HepG2 (cell line): ENCODE data around the gene MLLT10. TPM values are rescaled to one million over a fixed set of nuclear protein-coding genes. Genes with fewer than 3 reads are reported as not detected.

Experiments
- ATF6 ChIP-seq: sonication (generic); formaldehyde crosslinking; conservative IDR thresholded peaks from 2 replicates; pipeline ENCODE4 v1.4.0; 2020; ENCODE audit warnings: missing genetic modification reagents
- POGZ ChIP-seq: sonication (generic); formaldehyde crosslinking; IDR thresholded peaks from 2 replicates; pipeline ENCODE4 v1.4.0; 2020; ENCODE audit warnings: mild to moderate bottlenecking, missing genetic modification reagents
- RFX1 ChIP-seq: fragments of 450-650 bp; IDR thresholded peaks from 2 replicates; pipeline ENCODE4 v1.6.1; 2017
- SIN3B ChIP-seq: fragments of 150-350 bp; IDR thresholded peaks from 2 replicates; pipeline ENCODE4 v1.6.1; 2014; ENCODE audit warnings: low read length
- SKIL ChIP-seq: sonication (generic); formaldehyde crosslinking; IDR thresholded peaks from 2 replicates; pipeline ENCODE4 v1.8.0; 2022; ENCODE audit warnings: missing genetic modification reagents, mild to moderate bottlenecking, moderate library complexity, borderline replicate concordance
- TBL1XR1 ChIP-seq: fragments of 150-350 bp; IDR thresholded peaks from 2 replicates; pipeline ENCODE4 v1.6.1; 2014; ENCODE audit warnings: borderline replicate concordance, low read length; ENCODE audit not compliant: partially characterized antibody
- ZFP41 ChIP-seq: sonication (generic); formaldehyde crosslinking; IDR thresholded peaks from 2 replicates; pipeline ENCODE4 v1.4.0; 2020; ENCODE audit warnings: mild to moderate bottlenecking, missing genetic modification reagents, borderline replicate concordance
- ZNF275 ChIP-seq: sonication (generic); formaldehyde crosslinking; IDR thresholded peaks from 2 replicates; pipeline ENCODE4 v1.8.0; 2022; ENCODE audit warnings: missing genetic modification reagents, mild to moderate bottlenecking, inconsistent platforms, borderline replicate concordance
- ZNF280B ChIP-seq: sonication (generic); formaldehyde crosslinking; IDR thresholded peaks from 2 replicates; pipeline ENCODE4 v1.5.0; 2020; ENCODE audit warnings: missing genetic modification reagents, mild to moderate bottlenecking, borderline replicate concordance
- ZNF569 ChIP-seq: sonication (generic); formaldehyde crosslinking; IDR thresholded peaks from 2 replicates; pipeline ENCODE4 v1.5.0; 2020; ENCODE audit warnings: mild to moderate bottlenecking, missing genetic modification reagents, moderate library complexity, borderline replicate concordance
- ZNF710 ChIP-seq: sonication (generic); formaldehyde crosslinking; IDR thresholded peaks from 2 replicates; pipeline ENCODE4 v1.5.0; 2020; ENCODE audit warnings: mild to moderate bottlenecking, missing genetic modification reagents, borderline replicate concordance
- polyA plus RNA-seq, 8 experiments: library from polyadenylated mRNA; depleted of rRNA in 3 of 8; stranded (reverse) in 7 of 8; unstranded in 1 of 8; fragments of >200 nt; fragmentation: Illumina TruSeq in 4 of 8; extraction: Trizol in 4 of 8; gene quantifications; 2 replicates each; pipeline versions ENCODE4 v1.2.1 to v1.2.3, GENCODE V29; 2011 to 2016; ENCODE audit warnings: low read depth in 4 of 8, missing spikeins in 1 of 8, mixed read lengths in 1 of 8; ENCODE audit not compliant: insufficient read depth in 1 of 8
- total RNA-seq, 5 experiments: library from RNA; depleted of rRNA; stranded (reverse); fragments of >200 nt; fragmentation: Illumina TruSeq; extraction: Trizol; gene quantifications; 2 replicates each; pipeline ENCODE4 v1.2.3, GENCODE V29; 2016; ENCODE audit warnings: low read depth in 1 of 5
- TF ChIP-seq, protein P1 (sequence below): sonication (generic); formaldehyde crosslinking; conservative IDR thresholded peaks from 2 replicates; pipeline ENCODE4 v1.4.0; 2020; ENCODE audit warnings: missing genetic modification reagents

The MLLT10 gene
- total and polyA plus RNA-seq, 2 of the 13 experiments (the other 11 are each of a cell fraction or from before 2014, with no cell fraction given) = 51.3 to 84.1 TPM

DNA sequence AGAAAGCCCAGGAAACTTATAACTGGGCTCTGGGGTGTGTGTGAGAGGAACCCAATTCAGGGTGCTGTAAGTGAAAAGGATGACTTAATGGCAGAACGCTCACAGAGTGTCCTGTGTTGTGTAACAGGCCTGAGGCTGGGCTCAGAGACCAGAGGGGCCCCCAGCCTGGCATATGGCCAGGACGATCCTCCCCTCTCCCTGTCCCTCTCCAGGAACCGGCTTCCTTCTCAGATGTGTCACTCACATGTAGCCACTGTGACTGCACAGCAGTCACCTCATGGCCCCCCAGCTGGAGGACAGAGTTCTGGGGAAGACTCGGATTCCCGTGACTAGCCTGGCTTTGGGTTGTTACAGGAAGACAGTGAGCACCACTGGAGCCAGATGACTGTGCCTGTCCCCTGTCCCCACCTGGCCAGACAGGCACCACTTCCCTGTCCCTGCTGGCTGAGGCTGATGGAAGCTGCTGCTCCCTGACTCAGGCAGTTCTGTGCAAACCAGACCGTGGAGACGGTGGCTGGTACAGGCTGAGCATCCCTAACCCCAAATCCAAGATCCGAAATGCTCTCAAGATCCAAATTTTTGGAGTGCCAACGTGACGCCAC lies 220.5 kb downstream of the MLLT10 start (continued):
- TF ChIP-seq ZNF280B (CRISPR knock-in tag) (no peak), ZFP41 (CRISPR knock-in tag) (no peak), RFX1 (no peak), ZNF569 (CRISPR knock-in tag) (no peak), SIN3B (no peak), ZNF275 (CRISPR knock-in tag) (no peak), ZNF710 (CRISPR knock-in tag) (no peak), ATF6 (CRISPR knock-in tag) (no peak), TBL1XR1 (no peak), SKIL (CRISPR knock-in tag) (no peak), POGZ (CRISPR knock-in tag) (peak; percentile 80)
- TF ChIP-seq, protein P1, sequence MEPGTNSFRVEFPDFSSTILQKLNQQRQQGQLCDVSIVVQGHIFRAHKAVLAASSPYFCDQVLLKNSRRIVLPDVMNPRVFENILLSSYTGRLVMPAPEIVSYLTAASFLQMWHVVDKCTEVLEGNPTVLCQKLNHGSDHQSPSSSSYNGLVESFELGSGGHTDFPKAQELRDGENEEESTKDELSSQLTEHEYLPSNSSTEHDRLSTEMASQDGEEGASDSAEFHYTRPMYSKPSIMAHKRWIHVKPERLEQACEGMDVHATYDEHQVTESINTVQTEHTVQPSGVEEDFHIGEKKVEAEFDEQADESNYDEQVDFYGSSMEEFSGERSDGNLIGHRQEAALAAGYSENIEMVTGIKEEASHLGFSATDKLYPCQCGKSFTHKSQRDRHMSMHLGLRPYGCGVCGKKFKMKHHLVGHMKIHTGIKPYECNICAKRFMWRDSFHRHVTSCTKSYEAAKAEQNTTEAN (CRISPR knock-in tag) = no peak
